ENCODE data around the gene ACO2. TPM values are rescaled to one million over a fixed set of nuclear protein-coding genes. Genes with fewer than 3 reads are reported as not detected.
A peak's percentile ranks its signal among the peaks of the same experiment; 100 is the strongest.

Gene ACO2
- total RNA-seq, 1 experiment from 2014 or later: 66.6 TPM

- Histone ChIP-seq H3K14ac (ENCODE audit: insufficient read depth, low read length) (no peak overlapping the region), H3K27me3 (ENCODE audit: insufficient read depth, low read length) (no peaks in the 10 kb centered on the region), H3K23ac (ENCODE audit: insufficient read length, low read depth, low read length) (no peak overlapping the region), H3K4ac (ENCODE audit: low read depth, low read length) (no peak overlapping the region), H4K20me1 (ENCODE audit: control insufficient read depth, insufficient read depth, insufficient read length) (no peaks in the 10 kb centered on the region), H3K9me3 (ENCODE audit: control insufficient read depth, low read depth, low read length) (no peaks in the 10 kb centered on the region), H3K4me2 (ENCODE audit: insufficient read depth, insufficient read length, low read length) (no peak overlapping the region), H3K4me1 (ENCODE audit: insufficient read depth, low read length) (peaks cover 3% of the 10 kb centered on the region; the same call in 1 of the 2 replicates), H3K56ac (ENCODE audit: insufficient read length, low read depth, low read length) (no peak overlapping the region), H4K8ac (replicated peaks; ENCODE audit: insufficient read length, low read depth, low read length) (no peak overlapping the region), H3K9ac (ENCODE audit: extremely low read depth, insufficient read length, low read length) (no peak overlapping the region), H3K79me2 (ENCODE audit: insufficient read depth, low read length) (no peaks in the 10 kb centered on the region), H3K79me1 (ENCODE audit: insufficient read depth, low read depth, low read length, poor library complexity, severe bottlenecking) (no peaks in the 10 kb centered on the region), H3T11ph (ENCODE audit: low read length) (no peak overlapping the region), H2BK20ac (ENCODE audit: low read depth, low read length, poor library complexity, severe bottlenecking) (no peak overlapping the region), H2AFZ (ENCODE audit: low read length) (no peak overlapping the region), H4K5ac (ENCODE audit: insufficient read length, low read depth, low read length) (no peak overlapping the region), H3K18ac (ENCODE audit: insufficient read length, low read depth, low read length) (no peak overlapping the region), H2BK5ac (ENCODE audit: insufficient read length, low read length) (no peak overlapping the region), H4K91ac (ENCODE audit: insufficient read length, low read depth, low read length) (no peak overlapping the region), H3K23me2 (ENCODE audit: insufficient read length, low read depth, low read length, poor library complexity, severe bottlenecking) (no peaks in the 10 kb centered on the region), H2BK15ac (ENCODE audit: low read depth, low read length) (no peak overlapping the region), H3K27ac (ENCODE audit: insufficient read length, low read depth, low read length) (no peak overlapping the region), H2BK12ac (ENCODE audit: insufficient read length, low read depth, low read length) (no peak overlapping the region), H2BK120ac (ENCODE audit: low read depth, low read length, poor library complexity, severe bottlenecking) (no peak overlapping the region), H2AK5ac (ENCODE audit: insufficient read length, low read length) (no peak overlapping the region)
- Mint-ChIP-seq H3K27me3 (ENCODE audit: low read depth) (peaks cover 8% of the 10 kb centered on the region; the same call in 1 of the 2 replicates), H3K27ac (peak overlapping the region; percentile 10 to 44 (median 35); a peak in 3 of 7 replicates), H3K36me3 (ENCODE audit: insufficient read depth in 1 of 3, low read depth in 3 of 3) (no peaks in the 10 kb centered on the region; a peak in 1 of 7 replicates), H3K9me3 (no peaks in the 10 kb centered on the region), H3K4me1 (peaks cover 30 to 34% of the 10 kb centered on the region in 2 experiments), H3K4me3 (no peak overlapping the region)
- peak; percentile 50 for DNase-seq
- WGBS (ENCODE audit: extremely low coverage, insufficient read length, low lambda C conversion rate): no CpG with 5 or more reads among the region's 8 CpGs
- TF ChIP-seq CTCF (conservative IDR thresholded peaks at IDR 0.05): no peak
These were observed 96.6 kb downstream of the ACO2 start for GRCh38 chr22:41565403-41566054.

Data from H9 (cell line).